ENCODE results near the gene FAM53B.

The FAM53B gene

DNA sequence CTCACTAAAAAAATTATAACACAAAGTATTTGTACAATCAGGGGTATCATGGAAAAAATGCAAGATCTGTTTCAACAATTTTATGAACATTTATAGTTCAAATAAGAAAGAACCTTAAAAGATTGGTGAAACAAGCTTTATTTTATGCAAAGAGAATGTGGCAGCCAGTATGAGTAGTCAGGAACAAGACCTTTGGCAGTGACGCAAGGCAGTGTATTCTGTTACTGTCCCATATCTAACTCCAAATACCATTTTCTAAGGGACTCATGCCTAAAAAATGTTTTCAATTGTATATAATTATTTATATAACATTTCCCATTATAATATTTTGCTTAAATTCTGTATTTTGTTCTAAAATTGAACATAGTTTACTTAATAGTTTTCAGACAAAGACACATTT, 19.1 kb upstream of the FAM53B start:
- TF ChIP-seq CTCF (IDR thresholded peaks at IDR 0.05; ENCODE audit: insufficient read depth, low read depth, low read length, missing control alignments) = no peak
- H3K4me3 ChIP-seq (ENCODE audit: low read length) = no peak overlapping the region
- DNase-seq (ENCODE audit: low read depth) = no peak

DNA sequence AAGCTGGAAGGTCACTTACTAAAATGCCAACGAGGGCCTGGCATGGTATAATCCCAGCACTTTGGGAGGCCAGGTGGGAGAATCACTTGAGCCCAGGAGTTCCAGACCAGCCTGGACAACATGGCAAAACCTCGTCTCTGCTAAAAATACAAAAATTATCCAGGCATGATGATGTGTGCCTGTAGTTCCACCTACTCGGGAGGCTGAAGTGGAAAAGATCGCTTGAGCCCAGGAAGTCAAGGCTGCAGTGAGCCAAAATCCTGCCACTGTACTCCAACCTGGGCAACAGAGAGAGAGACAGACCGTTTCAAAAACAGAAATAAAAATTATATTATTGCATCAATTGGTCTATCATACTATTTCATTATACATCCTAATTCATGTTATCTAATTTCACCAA, 18.1 kb upstream of the FAM53B start:
- TF ChIP-seq CTCF (IDR thresholded peaks at IDR 0.05; ENCODE audit: insufficient read depth, low read depth, low read length, missing control alignments) = no peak
- H3K4me3 ChIP-seq (ENCODE audit: low read length) = no peak overlapping the region
- DNase-seq (ENCODE audit: low read depth) = no peak

DNA sequence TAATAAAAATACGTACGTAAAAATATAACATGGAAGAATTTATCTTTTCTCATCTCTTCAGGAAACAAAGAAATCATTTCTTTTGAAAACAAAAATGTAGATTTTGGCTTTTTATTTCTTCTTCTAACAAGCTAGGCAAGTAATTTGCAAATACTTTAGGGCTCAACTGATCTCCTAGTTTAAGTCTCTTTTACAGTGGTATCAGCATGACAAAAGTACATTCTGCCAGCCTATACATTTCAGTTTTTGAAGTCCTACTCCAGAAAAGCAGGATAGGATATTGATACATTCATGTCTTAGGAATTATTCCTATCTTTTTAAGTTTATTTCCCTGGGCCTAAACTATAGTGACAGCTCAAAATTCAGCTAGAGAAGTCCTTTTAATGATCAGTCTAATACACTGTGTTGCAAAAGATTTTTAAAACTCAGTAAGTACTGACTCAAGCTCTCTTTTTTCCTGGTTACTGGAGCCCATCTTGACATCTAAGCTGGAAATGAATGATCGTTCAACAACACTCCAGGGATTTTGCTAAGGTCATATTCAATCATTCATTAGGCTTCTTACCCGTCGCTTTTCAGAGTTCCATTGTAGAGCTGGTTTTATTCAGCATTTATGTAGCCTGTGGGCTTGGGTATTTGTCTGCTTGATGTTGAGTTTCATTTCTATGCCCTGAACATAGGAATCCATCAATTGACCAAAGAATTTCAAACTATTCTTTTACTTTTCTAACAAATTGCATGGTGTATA, 12.2 kb upstream of the FAM53B start:
- DNase-seq (ENCODE audit: low read depth) = no peak
- no peak overlapping the region for H3K4me3 ChIP-seq (ENCODE audit: low read length)
- no peak for TF ChIP-seq CTCF (IDR thresholded peaks at IDR 0.05; ENCODE audit: insufficient read depth, low read depth, low read length, missing control alignments)

DNA sequence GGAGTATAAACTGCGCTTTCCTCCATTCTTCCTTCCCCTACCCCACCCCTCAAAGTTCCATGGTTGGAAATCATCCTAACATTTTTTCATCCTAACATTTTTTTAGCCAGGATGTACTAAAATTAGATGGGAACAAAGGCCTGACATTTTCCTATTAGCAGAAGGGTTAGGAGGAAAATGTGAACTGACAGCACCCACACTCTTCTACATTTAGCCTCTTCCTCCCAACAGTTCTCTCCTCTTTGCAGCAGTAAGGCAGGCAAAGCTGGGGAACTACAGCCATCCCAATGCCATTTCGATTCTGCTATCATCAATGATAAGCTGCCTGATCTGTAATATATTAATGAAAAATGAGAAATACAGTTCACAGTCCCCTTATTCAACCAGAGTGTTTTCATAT, 11.4 kb upstream of the FAM53B start:
- no peak for TF ChIP-seq CTCF (IDR thresholded peaks at IDR 0.05; ENCODE audit: insufficient read depth, low read depth, low read length, missing control alignments)
- DNase-seq (ENCODE audit: low read depth) = no peak
- no peak overlapping the region for H3K4me3 ChIP-seq (ENCODE audit: low read length)

GRCh38 chr10:124754227-124754626, 10.0 kb upstream of the FAM53B start:
- H3K4me3 ChIP-seq (ENCODE audit: low read length) = no peak overlapping the region
- DNase-seq (ENCODE audit: low read depth) = no peak
- no peak for TF ChIP-seq CTCF (IDR thresholded peaks at IDR 0.05; ENCODE audit: insufficient read depth, low read depth, low read length, missing control alignments)

DNA sequence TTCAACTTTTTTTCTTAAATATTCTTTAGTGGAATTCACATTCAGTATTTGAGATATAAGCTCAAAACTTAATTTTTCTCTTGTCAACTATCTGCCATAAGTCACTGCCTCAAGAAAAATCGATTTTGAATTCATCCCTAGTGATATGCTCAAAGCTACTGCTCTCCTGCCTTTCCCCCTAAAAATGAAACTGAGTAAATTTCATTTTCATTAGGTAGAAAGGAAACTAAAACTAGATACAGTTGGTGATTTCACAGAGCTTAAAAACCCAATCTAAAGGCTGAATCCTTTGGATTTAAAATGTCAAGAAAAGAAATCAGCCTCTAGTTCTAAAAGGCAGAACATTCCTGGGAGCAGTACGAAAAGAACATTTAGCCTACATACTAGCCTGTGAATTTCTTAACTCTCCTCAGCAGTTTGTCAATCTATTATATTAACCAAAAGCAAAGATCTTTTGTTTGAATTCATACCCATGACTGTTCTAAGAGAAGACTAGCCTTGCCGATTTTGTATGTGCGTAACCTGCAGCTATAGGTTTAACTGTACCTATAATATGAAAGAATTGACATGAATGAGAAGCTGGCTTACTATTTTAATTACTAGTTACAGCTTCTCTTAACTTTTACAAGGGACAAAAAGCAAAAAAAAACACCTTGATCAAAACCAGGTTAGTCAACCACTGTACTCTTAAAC, 4.9 kb upstream of the FAM53B start:
- DNase-seq (ENCODE audit: low read depth) = no peak
- TF ChIP-seq CTCF (IDR thresholded peaks at IDR 0.05; ENCODE audit: insufficient read depth, low read depth, low read length, missing control alignments) = no peak
- no peak overlapping the region for H3K4me3 ChIP-seq (ENCODE audit: low read length)

Measured in epithelial cell of esophagus (primary cell).